Esophagus muscularis mucosa (tissue), 4 donors: ENCODE data around the gene ASAP2.

Experiments used
- CTCF ChIP-seq, 3 experiments: fragments of 200-600 bp in 2 of 3; fragments of 450-650 bp in 1 of 3; sonication (generic) in 2 of 3; IDR thresholded peaks; one replicate each; pipeline ENCODE4 v1.5.1; 2017 to 2019; ENCODE audit warnings: antibody characterized with exemption in 3 of 3, mild to moderate bottlenecking in 2 of 3, moderate library complexity in 1 of 3
- EP300 ChIP-seq: sonication (generic); formaldehyde crosslinking; IDR thresholded peaks from one replicate; pipeline ENCODE4 v1.6.1; 2017; ENCODE audit warnings: antibody characterized with exemption
- POLR2A ChIP-seq: fragments of 450-650 bp; IDR thresholded peaks from one replicate; pipeline ENCODE4 v1.6.1; 2017; ENCODE audit warnings: antibody characterized with exemption, moderate library complexity, mild to moderate bottlenecking, low read depth
- POLR2AphosphoS5 ChIP-seq, 2 donors: sonication (generic); formaldehyde crosslinking; IDR thresholded peaks; one replicate each; pipeline ENCODE4 v1.6.1; 2017; ENCODE audit warnings: antibody characterized with exemption in 2 of 2

- no peak for TF ChIP-seq CTCF (IDR thresholded peaks at IDR 0.05)
- TF ChIP-seq POLR2AphosphoS5 (IDR thresholded peaks at IDR 0.05): no peak
- no peak for TF ChIP-seq POLR2A
- TF ChIP-seq EP300: no peak
Measured at GRCh38 chr2:9282128-9283112, 75.8 kb downstream of the ASAP2 start.
